ENCODE data around the gene BBS10.
"Not testable (repeated sequence)": the region's sequence is repeated elsewhere in the genome, so short reads cannot be mapped to it uniquely, and the experiment has no call there.

Gene BBS10

GRCh38 chr12:76383988-76384387 is 35.8 kb upstream of the BBS10 start:
- H3K9ac ChIP-seq (ENCODE audit: low read length) = no peak overlapping the region
- H2AFZ ChIP-seq (ENCODE audit: low read depth, low read length) = no peak overlapping the region
- TF ChIP-seq EZH2phosphoT487 (IDR thresholded peaks at IDR 0.05; ENCODE audit: low read depth) = no peak
- TF ChIP-seq, protein P1, sequence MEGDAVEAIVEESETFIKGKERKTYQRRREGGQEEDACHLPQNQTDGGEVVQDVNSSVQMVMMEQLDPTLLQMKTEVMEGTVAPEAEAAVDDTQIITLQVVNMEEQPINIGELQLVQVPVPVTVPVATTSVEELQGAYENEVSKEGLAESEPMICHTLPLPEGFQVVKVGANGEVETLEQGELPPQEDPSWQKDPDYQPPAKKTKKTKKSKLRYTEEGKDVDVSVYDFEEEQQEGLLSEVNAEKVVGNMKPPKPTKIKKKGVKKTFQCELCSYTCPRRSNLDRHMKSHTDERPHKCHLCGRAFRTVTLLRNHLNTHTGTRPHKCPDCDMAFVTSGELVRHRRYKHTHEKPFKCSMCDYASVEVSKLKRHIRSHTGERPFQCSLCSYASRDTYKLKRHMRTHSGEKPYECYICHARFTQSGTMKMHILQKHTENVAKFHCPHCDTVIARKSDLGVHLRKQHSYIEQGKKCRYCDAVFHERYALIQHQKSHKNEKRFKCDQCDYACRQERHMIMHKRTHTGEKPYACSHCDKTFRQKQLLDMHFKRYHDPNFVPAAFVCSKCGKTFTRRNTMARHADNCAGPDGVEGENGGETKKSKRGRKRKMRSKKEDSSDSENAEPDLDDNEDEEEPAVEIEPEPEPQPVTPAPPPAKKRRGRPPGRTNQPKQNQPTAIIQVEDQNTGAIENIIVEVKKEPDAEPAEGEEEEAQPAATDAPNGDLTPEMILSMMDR (IDR thresholded peaks at IDR 0.05; ENCODE audit: low read depth, low read length) = no peak
- H3K27ac ChIP-seq (ENCODE audit: low read length) = no peak overlapping the region
- H3K79me2 ChIP-seq (ENCODE audit: low read length) = no peaks in the 10 kb centered on the region
- no peaks in the 10 kb centered on the region for H3K9me3 ChIP-seq (ENCODE audit: insufficient read depth, low read length)
- no peaks in the 10 kb centered on the region for H3K36me3 ChIP-seq (replicated peaks; ENCODE audit: low read depth, low read length)
- no peak overlapping the region for H3K4me3 ChIP-seq (ENCODE audit: low read length)
- H3K27me3 ChIP-seq (ENCODE audit: low read depth, low read length) = no peaks in the 10 kb centered on the region
- H3K4me1 ChIP-seq (ENCODE audit: low read length) = no peaks in the 10 kb centered on the region
- no peaks in the 10 kb centered on the region for H4K20me1 ChIP-seq (ENCODE audit: insufficient read depth, low read length)
- H3K4me2 ChIP-seq (ENCODE audit: low read length) = no peak overlapping the region

DNA sequence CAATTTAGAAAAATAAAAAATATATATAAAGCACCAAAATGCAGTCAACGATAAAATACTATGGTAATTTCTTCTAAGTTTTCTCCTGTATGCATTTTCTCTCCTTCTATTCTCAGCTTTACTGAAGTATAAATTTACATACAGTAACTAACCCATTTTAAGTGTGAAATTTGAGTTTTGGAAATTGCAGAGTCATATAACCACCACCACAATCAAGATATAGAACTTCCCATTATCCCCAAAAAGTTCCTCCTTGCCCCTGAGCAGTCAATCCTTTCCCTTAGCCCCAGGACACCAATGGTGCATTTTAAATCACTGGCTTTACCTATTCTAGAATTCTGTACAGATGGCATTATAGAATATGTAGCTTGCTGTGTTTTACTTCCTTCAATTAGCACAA is 31.0 kb upstream of the BBS10 start:
- no peaks in the 10 kb centered on the region for H3K36me3 ChIP-seq (replicated peaks; ENCODE audit: low read depth, low read length)
- H3K4me1 ChIP-seq (ENCODE audit: low read length) = no peaks in the 10 kb centered on the region
- H3K9ac ChIP-seq (ENCODE audit: low read length) = no peak overlapping the region
- H3K9me3 ChIP-seq (ENCODE audit: insufficient read depth, low read length) = no peaks in the 10 kb centered on the region
- TF ChIP-seq, protein P1 (IDR thresholded peaks at IDR 0.05; ENCODE audit: low read depth, low read length) = no peak
- TF ChIP-seq EZH2phosphoT487 (IDR thresholded peaks at IDR 0.05; ENCODE audit: low read depth) = no peak
- no peak overlapping the region for H3K4me3 ChIP-seq (ENCODE audit: low read length)
- no peaks in the 10 kb centered on the region for H3K79me2 ChIP-seq (ENCODE audit: low read length)
- H3K4me2 ChIP-seq (ENCODE audit: low read length) = no peak overlapping the region
- H3K27ac ChIP-seq (ENCODE audit: low read length) = no peak overlapping the region
- no peaks in the 10 kb centered on the region for H4K20me1 ChIP-seq (ENCODE audit: insufficient read depth, low read length)
- no peak overlapping the region for H2AFZ ChIP-seq (ENCODE audit: low read depth, low read length)
- H3K27me3 ChIP-seq (ENCODE audit: low read depth, low read length) = no peaks in the 10 kb centered on the region

- H3K27ac ChIP-seq (ENCODE audit: low read length); H3K36me3 ChIP-seq (replicated peaks; ENCODE audit: low read depth, low read length); H4K20me1 ChIP-seq (ENCODE audit: insufficient read depth, low read length); H3K4me3 ChIP-seq (ENCODE audit: low read length); H3K79me2 ChIP-seq (ENCODE audit: low read length); H3K27me3 ChIP-seq (ENCODE audit: low read depth, low read length); H3K9me3 ChIP-seq (ENCODE audit: insufficient read depth, low read length); H2AFZ ChIP-seq (ENCODE audit: low read depth, low read length); H3K9ac ChIP-seq (ENCODE audit: low read length); H3K4me2 ChIP-seq (ENCODE audit: low read length); H3K4me1 ChIP-seq (ENCODE audit: low read length): not testable (repeated sequence)
Observed at GRCh38 chr12:76376876-76377275, 28.7 kb upstream of the BBS10 start.

- Histone ChIP-seq H3K4me1 (ENCODE audit: low read length) (no peaks in the 10 kb centered on the region), H2AFZ (ENCODE audit: low read depth, low read length) (no peak overlapping the region), H4K20me1 (ENCODE audit: insufficient read depth, low read length) (no peaks in the 10 kb centered on the region), H3K79me2 (ENCODE audit: low read length) (no peaks in the 10 kb centered on the region), H3K27me3 (ENCODE audit: low read depth, low read length) (no peaks in the 10 kb centered on the region), H3K27ac (ENCODE audit: low read length) (no peak overlapping the region), H3K4me2 (ENCODE audit: low read length) (no peak overlapping the region), H3K9me3 (ENCODE audit: insufficient read depth, low read length) (no peaks in the 10 kb centered on the region), H3K9ac (ENCODE audit: low read length) (no peak overlapping the region), H3K36me3 (replicated peaks; ENCODE audit: low read depth, low read length) (no peaks in the 10 kb centered on the region), H3K4me3 (ENCODE audit: low read length) (no peak overlapping the region)
- no peak for TF ChIP-seq EZH2phosphoT487 (IDR thresholded peaks at IDR 0.05; ENCODE audit: low read depth)
- TF ChIP-seq, protein P1 (IDR thresholded peaks at IDR 0.05; ENCODE audit: low read depth, low read length) = no peak
Observed at GRCh38 chr12:76375939-76376338, 27.7 kb upstream of the BBS10 start.

DNA sequence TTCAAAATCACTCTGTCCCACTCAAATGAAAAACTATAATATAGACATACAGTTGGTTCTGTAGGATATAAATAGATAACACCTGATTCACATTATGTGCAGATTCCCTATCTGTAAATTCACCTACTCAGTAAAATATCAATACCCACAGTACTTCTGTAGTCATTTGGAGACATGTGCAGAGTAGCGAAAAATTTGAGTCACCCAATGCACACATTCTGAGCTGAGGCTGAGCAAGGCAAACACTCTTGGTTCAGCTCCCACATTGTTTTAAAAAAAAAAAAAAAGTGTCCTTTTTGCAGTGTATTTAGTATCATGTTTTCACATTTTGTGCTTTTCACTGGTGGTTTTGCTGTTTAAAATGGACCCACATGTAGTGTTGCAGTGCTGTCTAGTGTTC is 27.3 kb upstream of the BBS10 start:
- Histone ChIP-seq H2AFZ (ENCODE audit: low read depth, low read length) (no peak overlapping the region), H3K27ac (ENCODE audit: low read length) (no peak overlapping the region), H4K20me1 (ENCODE audit: insufficient read depth, low read length) (no peaks in the 10 kb centered on the region), H3K4me1 (ENCODE audit: low read length) (no peaks in the 10 kb centered on the region), H3K9me3 (ENCODE audit: insufficient read depth, low read length) (no peaks in the 10 kb centered on the region), H3K79me2 (ENCODE audit: low read length) (no peaks in the 10 kb centered on the region), H3K4me2 (ENCODE audit: low read length) (no peak overlapping the region), H3K36me3 (replicated peaks; ENCODE audit: low read depth, low read length) (no peaks in the 10 kb centered on the region), H3K9ac (ENCODE audit: low read length) (no peak overlapping the region), H3K27me3 (ENCODE audit: low read depth, low read length) (no peaks in the 10 kb centered on the region), H3K4me3 (ENCODE audit: low read length) (no peak overlapping the region)
- TF ChIP-seq, protein P1 (IDR thresholded peaks at IDR 0.05; ENCODE audit: low read depth, low read length) = no peak
- TF ChIP-seq EZH2phosphoT487 (IDR thresholded peaks at IDR 0.05; ENCODE audit: low read depth) = no peak

Measured in OCI-LY3 (cell line).